Sigmoid colon (tissue), 4 donors: ENCODE data around the gene FOLR1.

Source experiments
- CTCF ChIP-seq, 4 experiments: fragments of 450-650 bp in 3 of 4; fragments of 200-600 bp in 1 of 4; IDR thresholded peaks; one replicate each; pipeline ENCODE4 v1.5.1; 2016 to 2019; ENCODE audit warnings: antibody characterized with exemption in 4 of 4, mild to moderate bottlenecking in 3 of 4, moderate library complexity in 2 of 4
- EP300 ChIP-seq, 4 donors: sonication (generic); formaldehyde crosslinking; IDR thresholded peaks; one replicate each; pipeline ENCODE4 v1.6.1; 2017; ENCODE audit warnings: antibody characterized with exemption in 4 of 4

GRCh38 chr11:72190631-72191071, 1.3 kb upstream of the FOLR1 start:
- TF ChIP-seq EP300 (IDR thresholded peaks at IDR 0.05) (no peak), CTCF (IDR thresholded peaks at IDR 0.05) (no peak)
